ENCODE data around the gene ARPC5. TPM values are rescaled to one million over a fixed set of nuclear protein-coding genes. Genes with fewer than 3 reads are reported as not detected.

The ARPC5 gene
- polyA plus RNA-seq, 3 donors, result 110 to 1,089 (median 1,064) TPM

- Histone ChIP-seq H4K20me1 (ENCODE audit: insufficient read depth, low read length) (peaks cover 74% of the 10 kb centered on the region), H3K9ac (ENCODE audit: insufficient read depth, low read length, poor library complexity, severe bottlenecking) (peak overlapping the region; percentile 28), H3K9me3 (replicated peaks in 1 of 2; ENCODE audit: control insufficient read depth in 1 of 2, insufficient read depth in 1 of 2, low read length in 2 of 2) (no peaks in the 10 kb centered on the region), H3K27me3 (ENCODE audit: control insufficient read depth in 2 of 2, insufficient read depth in 2 of 2, low read length in 2 of 2) (no peaks in the 10 kb centered on the region), H3K4me2 (replicated peaks; ENCODE audit: extremely low read depth, low read length, poor library complexity, severe bottlenecking) (peak overlapping the region; percentile 39), H3K4me3 (replicated peaks in 1 of 3; ENCODE audit: low read depth in 2 of 3, low read length in 3 of 3) (peak overlapping the region in 1 of 3 experiments; percentile 44), H3K4me1 (ENCODE audit: control insufficient read depth in 1 of 2, insufficient read depth in 2 of 2, low read length in 2 of 2) (peaks cover 89 to 98% of the 10 kb centered on the region in 2 donors), H3K27ac (ENCODE audit: low read depth in 1 of 2, low read length in 2 of 2) (peak overlapping the region; percentile 76 to 90), H3K36me3 (replicated peaks in 1 of 2; ENCODE audit: control insufficient read depth in 1 of 2, insufficient read depth in 2 of 2, low read length in 2 of 2) (peaks cover 56 to 59% of the 10 kb centered on the region in 2 donors), H2AFZ (ENCODE audit: insufficient read depth, low read depth, low read length, poor library complexity, severe bottlenecking) (no peak overlapping the region), H3K79me2 (ENCODE audit: insufficient read depth, low read length) (peaks cover 92% of the 10 kb centered on the region)
- H3K27ac Mint-ChIP-seq, result peak overlapping the region; percentile 96 to 99 (median 97)
- no peaks in the 10 kb centered on the region for H3K27me3 Mint-ChIP-seq (ENCODE audit: low read depth in 3 of 3)
- intact Hi-C loops (cut with micrococcal nuclease), result loop anchor here (5.0 kb wide), 2 partner anchors 44 to 49 kb away; no protein-coding TSS in a partner anchor
- DNase-seq, result peak; percentile 92 to 98 (median 95)
- TF ChIP-seq CTCF (IDR thresholded peaks at IDR 0.05), result no peak
- peaks cover 0 to 1% (median 0%) of the 10 kb centered on the region in 7 donors for H3K9me3 Mint-ChIP-seq
- WGBS (ENCODE audit: insufficient coverage), result 13% methylated on average over 3 of the region's 6 CpGs
- H3K36me3 Mint-ChIP-seq, result peaks cover 72 to 92% of the 10 kb centered on the region in 2 donors
- H3K4me1 Mint-ChIP-seq, result peaks cover 82% of the 10 kb centered on the region
- peak overlapping the region; percentile 56 to 75 for H3K4me3 Mint-ChIP-seq
Observed at GRCh38 chr1:183583466-183583865, 52.1 kb downstream of the ARPC5 start.

- DNase-seq, result no peak
- peaks cover 95 to 97% of the 10 kb centered on the region in 2 donors for H3K4me1 ChIP-seq (ENCODE audit: control insufficient read depth in 1 of 2, insufficient read depth in 2 of 2, low read length in 2 of 2)
- peaks cover 92% of the 10 kb centered on the region for H3K79me2 ChIP-seq (ENCODE audit: insufficient read depth, low read length)
- H3K27me3 ChIP-seq (ENCODE audit: control insufficient read depth in 2 of 2, insufficient read depth in 2 of 2, low read length in 2 of 2), result no peaks in the 10 kb centered on the region
- peaks cover 85% of the 10 kb centered on the region for H3K4me1 Mint-ChIP-seq
- TF ChIP-seq CTCF (IDR thresholded peaks at IDR 0.05), result no peak
- peak overlapping the region; percentile 39 for H3K4me2 ChIP-seq (replicated peaks; ENCODE audit: extremely low read depth, low read length, poor library complexity, severe bottlenecking)
- peak overlapping the region; percentile 96 to 99 (median 97) for H3K27ac Mint-ChIP-seq
- peaks cover 78 to 96% of the 10 kb centered on the region in 2 donors for H3K36me3 Mint-ChIP-seq
- peaks cover 67 to 70% of the 10 kb centered on the region in 2 donors for H3K36me3 ChIP-seq (replicated peaks in 1 of 2; ENCODE audit: control insufficient read depth in 1 of 2, insufficient read depth in 2 of 2, low read length in 2 of 2)
- no peak overlapping the region for H2AFZ ChIP-seq (ENCODE audit: insufficient read depth, low read depth, low read length, poor library complexity, severe bottlenecking)
- WGBS (ENCODE audit: insufficient coverage), result 85% methylated on average over 12 of the region's 12 CpGs
- H3K4me3 Mint-ChIP-seq, result no peak overlapping the region
- intact Hi-C loops (cut with micrococcal nuclease), result loop anchor here (5.0 kb wide), 2 partner anchors 45 to 50 kb away; no protein-coding TSS in a partner anchor
- H3K9ac ChIP-seq (ENCODE audit: insufficient read depth, low read length, poor library complexity, severe bottlenecking), result peak overlapping the region; percentile 30
- H3K9me3 Mint-ChIP-seq, result peaks cover 0 to 1% (median 0%) of the 10 kb centered on the region in 7 donors
- no peaks in the 10 kb centered on the region for H3K9me3 ChIP-seq (replicated peaks in 1 of 2; ENCODE audit: control insufficient read depth in 1 of 2, insufficient read depth in 1 of 2, low read length in 2 of 2)
- peaks cover 83% of the 10 kb centered on the region for H4K20me1 ChIP-seq (ENCODE audit: insufficient read depth, low read length)
- H3K4me3 ChIP-seq (replicated peaks in 1 of 3; ENCODE audit: low read depth in 2 of 3, low read length in 3 of 3), result peak overlapping the region in 1 of 3 experiments; percentile 44
- H3K27ac ChIP-seq (ENCODE audit: low read depth in 1 of 2, low read length in 2 of 2), result peak overlapping the region; percentile 76 to 90
- H3K27me3 Mint-ChIP-seq (ENCODE audit: low read depth in 3 of 3), result no peaks in the 10 kb centered on the region
Observed at GRCh38 chr1:183582021-183582713, 53.4 kb downstream of the ARPC5 start.

Data from CD14-positive monocyte (primary cell).